DMS 273 (cell line): ENCODE data around the gene SLC47A2.

Experiments used
- DNase-seq: peaks from one replicate; lab custom pipeline; 2025; ENCODE audit not compliant: unreplicated experiment; lab: John Stamatoyannopoulos, UW

The SLC47A2 gene

GRCh38 chr17:19728084-19728495 is 11.7 kb upstream of the SLC47A2 start:
- peak; percentile 81 for DNase-seq

- DNase-seq, result peak; percentile 34
Measured at GRCh38 chr17:19727501-19728078, 11.2 kb upstream of the SLC47A2 start.

GRCh38 chr17:19726631-19727376 is 10.4 kb upstream of the SLC47A2 start:
- DNase-seq, result no peak

- no peak for DNase-seq
Measured at GRCh38 chr17:19725486-19725885, 9.1 kb upstream of the SLC47A2 start.

- no peak for DNase-seq
Measured at GRCh38 chr17:19724501-19725420, 8.4 kb upstream of the SLC47A2 start.

- no peak for DNase-seq
Measured at GRCh38 chr17:19723964-19724363, 7.6 kb upstream of the SLC47A2 start.

- peak; percentile 26 for DNase-seq
Measured at GRCh38 chr17:19720631-19721426, 4.4 kb upstream of the SLC47A2 start.

- no peak for DNase-seq
Measured at GRCh38 chr17:19720210-19720475, 3.8 kb upstream of the SLC47A2 start.

GRCh38 chr17:19719355-19720209 is 3.2 kb upstream of the SLC47A2 start:
- DNase-seq, result no peak

- peak; percentile 35 for DNase-seq
Measured at GRCh38 chr17:19718613-19719354, 2.4 kb upstream of the SLC47A2 start.

GRCh38 chr17:19718041-19718612 is 1.7 kb upstream of the SLC47A2 start:
- DNase-seq, result no peak

GRCh38 chr17:19717411-19717908 is 1.1 kb upstream of the SLC47A2 start:
- no peak for DNase-seq

- DNase-seq, result no peak
Measured at GRCh38 chr17:19717031-19717360, 612 bp upstream of the SLC47A2 start.

GRCh38 chr17:19714542-19715411 is 1.6 kb downstream of the SLC47A2 start:
- DNase-seq, result no peak

GRCh38 chr17:19713901-19714361 is 2.5 kb downstream of the SLC47A2 start:
- no peak for DNase-seq

GRCh38 chr17:19713462-19713861 is 2.9 kb downstream of the SLC47A2 start:
- no peak for DNase-seq

GRCh38 chr17:19712436-19713004 is 3.9 kb downstream of the SLC47A2 start:
- DNase-seq, result no peak

GRCh38 chr17:19709841-19710240 is 6.5 kb downstream of the SLC47A2 start:
- DNase-seq, result no peak
